IMR-90 (cell line): ENCODE measurements around the gene ZNF469. TPM values are rescaled to one million over a fixed set of nuclear protein-coding genes. Genes with fewer than 3 reads are reported as not detected.

Experiments
- ATAC-seq: fragments of 200-7000 bp; cut with Tn5 transposase; 2 replicates; pipeline ENCODE4 v1.9.1; 2020; ENCODE audit warnings: low read depth, mild to moderate bottlenecking, moderate library complexity
- BruUV-seq: library from RNA; stranded (reverse); fragments of 400-500 nt; replicated peaks from 2 replicates; lab custom pipeline; 2021; lab: Mats Ljungman, UMichigan
- CTCF ChIA-PET: fragments of 300-600 bp; formaldehyde crosslinking; extraction: SDS; loops from one replicate; lab custom pipeline; 2021; ENCODE audit warnings: antibody characterized with exemption; lab: Yijun Ruan, JAX
- POLR2A ChIA-PET: fragments of 300-600 bp; sonication (Branson Sonifier 250); formaldehyde crosslinking; loops from one replicate; lab custom pipeline; 2022; ENCODE audit warnings: antibody characterized with exemption; ENCODE audit not compliant: unreplicated experiment; lab: Charles Lee
- DNase-seq: peaks from one replicate; pipeline ENCODE4 v3.0.0; 2013
- H2AFZ ChIP-seq: replicated peaks from 2 replicates; pipeline ENCODE3; 2013; ENCODE audit warnings: low read length, mild to moderate bottlenecking; ENCODE audit not compliant: poor library complexity
- H2AK5ac ChIP-seq: 2 replicates; pipeline ENCODE4 v1.6.1; 2013; ENCODE audit warnings: low read depth, low read length, inconsistent platforms
- H2AK9ac ChIP-seq: replicated peaks from 2 replicates; pipeline ENCODE3; 2013; ENCODE audit warnings: mild to moderate bottlenecking, low read depth, low read length, moderate library complexity; ENCODE audit not compliant: poor library complexity
- H2BK120ac ChIP-seq: 2 replicates; pipeline ENCODE4 v1.6.1; 2013; ENCODE audit warnings: low read depth, low read length, inconsistent platforms
- H2BK15ac ChIP-seq: 3 replicates; pipeline ENCODE4 v1.6.1; 2013; ENCODE audit warnings: low read depth, low read length, inconsistent platforms
- H2BK20ac ChIP-seq: 2 replicates; pipeline ENCODE4 v1.6.1; 2013; ENCODE audit warnings: low read depth, mild to moderate bottlenecking, inconsistent platforms, low read length, moderate library complexity
- H2BK5ac ChIP-seq: 2 replicates; pipeline ENCODE4 v1.6.1; 2013; ENCODE audit warnings: mild to moderate bottlenecking, low read depth, low read length, inconsistent platforms; ENCODE audit not compliant: poor library complexity, severe bottlenecking
- H3K14ac ChIP-seq: replicated peaks from 2 replicates; pipeline ENCODE4 v1.6.1; 2013; ENCODE audit warnings: low read depth, low read length, inconsistent platforms
- H3K18ac ChIP-seq: 2 replicates; pipeline ENCODE4 v1.6.1; 2013; ENCODE audit warnings: low read depth, low read length, control low read depth
- H3K23ac ChIP-seq: 2 replicates; pipeline ENCODE4 v1.6.1; 2013; ENCODE audit warnings: low read depth, low read length, inconsistent platforms
- H3K27ac ChIP-seq: 2 replicates; pipeline ENCODE4 v1.5.1; 2013; ENCODE audit warnings: mild to moderate bottlenecking, control low read depth, low read length; ENCODE audit not compliant: insufficient read depth
- H3K27me3 ChIP-seq: 2 replicates; pipeline ENCODE4 v1.6.1; 2013; ENCODE audit warnings: low read length; ENCODE audit not compliant: control insufficient read depth, insufficient read depth
- H3K36me3 ChIP-seq: 2 replicates; pipeline ENCODE4 v1.6.1; 2013; ENCODE audit warnings: low read length, mixed read lengths; ENCODE audit not compliant: control insufficient read depth, insufficient read depth
- H3K4ac ChIP-seq: 2 replicates; pipeline ENCODE4 v1.6.1; 2013; ENCODE audit warnings: low read depth, low read length, inconsistent platforms
- H3K4me1 ChIP-seq: 2 replicates; pipeline ENCODE4 v1.6.1; 2013; ENCODE audit warnings: low read length, mixed read lengths; ENCODE audit not compliant: control insufficient read depth, insufficient read depth
- H3K4me2 ChIP-seq: 2 replicates; pipeline ENCODE4 v1.6.1; 2013; ENCODE audit warnings: low read depth, mild to moderate bottlenecking, control low read depth, low read length, moderate library complexity
- H3K4me3 ChIP-seq: 2 replicates; pipeline ENCODE4 v1.5.1; 2013; ENCODE audit warnings: low read depth, mild to moderate bottlenecking, control low read depth, low read length, moderate library complexity; ENCODE audit not compliant: insufficient read depth
- H3K56ac ChIP-seq: 2 replicates; pipeline ENCODE4 v1.6.1; 2013; ENCODE audit warnings: low read length, inconsistent platforms; ENCODE audit not compliant: insufficient read depth; ENCODE audit errors: extremely low read depth
- H3K79me1 ChIP-seq, 2 experiments: 2 replicates each; pipeline ENCODE4 v1.6.1; 2013; ENCODE audit warnings: low read length in 2 of 2, inconsistent platforms in 1 of 2, low read depth in 1 of 2
- H3K9ac ChIP-seq: 2 replicates; pipeline ENCODE4 v1.6.1; 2013; ENCODE audit warnings: low read depth, low read length, control low read depth
- H3K9me1 ChIP-seq: 2 replicates; pipeline ENCODE4 v1.6.1; 2013; ENCODE audit warnings: low read length, inconsistent platforms; ENCODE audit not compliant: insufficient read depth
- H3K9me3 ChIP-seq: 2 replicates; pipeline ENCODE4 v1.6.1; 2013; ENCODE audit warnings: low read length; ENCODE audit not compliant: control insufficient read depth, insufficient read depth
- H4K20me1 ChIP-seq: 2 replicates; pipeline ENCODE4 v1.6.1; 2013; ENCODE audit warnings: low read length, inconsistent platforms; ENCODE audit not compliant: insufficient read depth
- H4K5ac ChIP-seq: 2 replicates; pipeline ENCODE4 v1.6.1; 2013; ENCODE audit warnings: mild to moderate bottlenecking, low read depth, low read length, control low read depth
- H4K8ac ChIP-seq, 2 experiments: 2 replicates each; pipeline ENCODE4 v1.6.1; 2013; ENCODE audit warnings: low read depth in 2 of 2, low read length in 2 of 2, control low read depth in 1 of 2, inconsistent platforms in 1 of 2
- H4K91ac ChIP-seq: 2 replicates; pipeline ENCODE4 v1.6.1; 2013; ENCODE audit warnings: low read depth, low read length, inconsistent platforms; ENCODE audit not compliant: insufficient read depth
- BHLHE40 ChIP-seq: fragments of 150-350 bp; IDR thresholded peaks from 2 replicates; pipeline ENCODE4 v1.6.1; 2016; ENCODE audit warnings: mild to moderate bottlenecking, low read depth, low read length
- CEBPB ChIP-seq: IDR thresholded peaks from 2 replicates; pipeline ENCODE4 v1.6.1; 2012; ENCODE audit warnings: low read depth, low read length, improper control_type of control experiment
- CHD1 ChIP-seq: IDR thresholded peaks from 2 replicates; pipeline ENCODE4 v1.6.1; 2012; ENCODE audit warnings: low read depth, low read length, improper control_type of control experiment
- CTCF ChIP-seq: conservative IDR thresholded peaks from 2 replicates; pipeline ENCODE4 v1.5.1; 2012; ENCODE audit warnings: mild to moderate bottlenecking, low read depth, low read length, improper control_type of control experiment
- FOS ChIP-seq: fragments of 150-350 bp; IDR thresholded peaks from 2 replicates; pipeline ENCODE4 v1.6.1; 2016; ENCODE audit warnings: low read depth, low read length
- MAFK ChIP-seq: IDR thresholded peaks from 2 replicates; pipeline ENCODE4 v1.6.1; 2012; ENCODE audit warnings: low read depth, low read length, improper control_type of control experiment
- MAZ ChIP-seq: IDR thresholded peaks from 2 replicates; pipeline ENCODE4 v1.6.1; 2012; ENCODE audit warnings: low read depth, mild to moderate bottlenecking, low read length, improper control_type of control experiment, moderate library complexity, borderline replicate concordance
- MXI1 ChIP-seq: IDR thresholded peaks from 2 replicates; pipeline ENCODE4 v1.6.1; 2012; ENCODE audit warnings: low read depth, mild to moderate bottlenecking, low read length, moderate library complexity, borderline replicate concordance
- NFE2L2 ChIP-seq: fragments of 150-350 bp; IDR thresholded peaks from 2 replicates; pipeline ENCODE4 v1.6.1; 2016; ENCODE audit warnings: low read depth, mild to moderate bottlenecking, low read length
- RAD21 ChIP-seq: IDR thresholded peaks from 2 replicates; pipeline ENCODE4 v1.6.1; 2012; ENCODE audit warnings: low read length, improper control_type of control experiment
- RCOR1 ChIP-seq: IDR thresholded peaks from 2 replicates; pipeline ENCODE4 v1.6.1; 2012; ENCODE audit warnings: mild to moderate bottlenecking, low read length, improper control_type of control experiment; ENCODE audit not compliant: insufficient replicate concordance
- RFX5 ChIP-seq: IDR thresholded peaks from 2 replicates; pipeline ENCODE4 v1.8.0; 2012; ENCODE audit warnings: low read depth, mild to moderate bottlenecking, low read length, moderate library complexity
- SMC3 ChIP-seq: fragments of 150-350 bp; IDR thresholded peaks from 2 replicates; pipeline ENCODE4 v1.6.1; 2016; ENCODE audit warnings: low read depth, mild to moderate bottlenecking, antibody characterized with exemption, low read length, moderate library complexity
- USF2 ChIP-seq: fragments of 150-350 bp; IDR thresholded peaks from 2 replicates; pipeline ENCODE4 v1.6.1; 2017; ENCODE audit warnings: mild to moderate bottlenecking, antibody characterized with exemption, low read length, low read depth
- WGBS, 2 experiments: methylation state at CpG; one replicate each; pipeline versions ENCODE4 v1.1.5 to v1.1.7; 2013; ENCODE audit warnings: missing lambda C conversion rate in 2 of 2; ENCODE audit not compliant: insufficient read length in 1 of 2; ENCODE audit errors: extremely low coverage in 2 of 2; 5-methylcytosine and 5-hydroxymethylcytosine counted together
- dilution Hi-C: fragments of 300-500 bp; cut with HindIII; formaldehyde crosslinking; loops from one replicate; pipeline ENCODE4 v1.14.3; 2018; ENCODE audit warnings: low sequenced_read_pairs; ENCODE audit not compliant: unreplicated experiment
- in situ Hi-C: fragments of 300-500 bp; cut with MboI; formaldehyde crosslinking; loops from 3 replicates; pipeline ENCODE4 v1.14.3; 2019; ENCODE audit warnings: low sequenced_read_pairs, inconsistent platforms, mixed read lengths
- intact Hi-C: fragments of 100-400 bp; cut with micrococcal nuclease; formaldehyde crosslinking; loops from 2 replicates; pipeline ENCODE4 v1.10.0; 2022
- polyA plus RNA-seq, 3 experiments: library from polyadenylated mRNA; depleted of rRNA; stranded (reverse); fragments of >200 nt; gene quantifications; 2 replicates each; pipeline ENCODE4 v1.2.3, GENCODE V29; 2012; ENCODE audit warnings: low replicate concordance in 1 of 3
- total RNA-seq: library from RNA; depleted of rRNA; stranded (reverse); fragments of >200 nt; gene quantifications from 2 replicates; pipeline ENCODE4 v1.2.3, GENCODE V29; 2012

ZNF469 gene
- total and polyA plus RNA-seq, 2 of the 4 experiments (the other 2 are of a cell fraction) = 1.1 to 13.3 TPM

- Histone ChIP-seq H3K4me1 (no peaks in the 10 kb centered on the region), H3K9me1 (peaks cover 3% of the 10 kb centered on the region; the same call in 1 of the 2 replicates), H2AFZ (peak overlapping the region; percentile 49), H3K27me3 (no peaks in the 10 kb centered on the region; the same call in 1 of the 2 replicates), H3K4me2 (no peak overlapping the region), H3K18ac (no peak overlapping the region), H2BK5ac (no peak overlapping the region), H4K20me1 (no peaks in the 10 kb centered on the region), H2AK9ac (no peak overlapping the region), H2AK5ac (no peak overlapping the region), H4K5ac (no peak overlapping the region), H3K4me3 (no peak overlapping the region), H2BK15ac (no peak overlapping the region), H4K8ac (no peak overlapping the region), H3K27ac (no peak overlapping the region), H4K91ac (no peak overlapping the region), H3K4ac (no peak overlapping the region), H3K79me1 (no peaks in the 10 kb centered on the region), H3K9ac (no peak overlapping the region), H3K56ac (no peak overlapping the region), H3K14ac (no peak overlapping the region; the same call in 1 of the 2 replicates), H2BK20ac (no peak overlapping the region), H3K23ac (no peak overlapping the region), H2BK120ac (no peak overlapping the region), H3K36me3 (no peaks in the 10 kb centered on the region), H3K9me3 (0 out of 2 replicates have a peak, but pooled peaks cover 3% of the 10 kb centered on the region)
- in situ Hi-C loops = no loop called here
- dilution Hi-C loops = no loop called here
- intact Hi-C loops = no loop called here
- DNase-seq (no peak), ATAC-seq (no peak)
- CTCF ChIA-PET = no interaction called here
- no CpG with 5 or more reads among the region's 2 CpGs for WGBS, 2 experiments
- POLR2A ChIA-PET = no interaction called here
- no TSS peak for BruUV-seq
- TF ChIP-seq RFX5 (no peak), CTCF (no peak), RCOR1 (no peak), MAZ (no peak), MAFK (no peak), FOS (no peak), SMC3 (no peak), BHLHE40 (no peak), RAD21 (no peak), CHD1 (no peak), NFE2L2 (no peak), USF2 (no peak), MXI1 (no peak), CEBPB (no peak)
Measured at GRCh38 chr16:88373211-88373610, 9.5 kb upstream of the ZNF469 start.
